ENCODE measurements around the gene C1QTNF8.

The C1QTNF8 gene

GRCh38 chr16:1077877-1078578, 18.0 kb downstream of the C1QTNF8 start:
- no peak for DNase-seq (ENCODE audit: low read depth, low spot score)

DNA sequence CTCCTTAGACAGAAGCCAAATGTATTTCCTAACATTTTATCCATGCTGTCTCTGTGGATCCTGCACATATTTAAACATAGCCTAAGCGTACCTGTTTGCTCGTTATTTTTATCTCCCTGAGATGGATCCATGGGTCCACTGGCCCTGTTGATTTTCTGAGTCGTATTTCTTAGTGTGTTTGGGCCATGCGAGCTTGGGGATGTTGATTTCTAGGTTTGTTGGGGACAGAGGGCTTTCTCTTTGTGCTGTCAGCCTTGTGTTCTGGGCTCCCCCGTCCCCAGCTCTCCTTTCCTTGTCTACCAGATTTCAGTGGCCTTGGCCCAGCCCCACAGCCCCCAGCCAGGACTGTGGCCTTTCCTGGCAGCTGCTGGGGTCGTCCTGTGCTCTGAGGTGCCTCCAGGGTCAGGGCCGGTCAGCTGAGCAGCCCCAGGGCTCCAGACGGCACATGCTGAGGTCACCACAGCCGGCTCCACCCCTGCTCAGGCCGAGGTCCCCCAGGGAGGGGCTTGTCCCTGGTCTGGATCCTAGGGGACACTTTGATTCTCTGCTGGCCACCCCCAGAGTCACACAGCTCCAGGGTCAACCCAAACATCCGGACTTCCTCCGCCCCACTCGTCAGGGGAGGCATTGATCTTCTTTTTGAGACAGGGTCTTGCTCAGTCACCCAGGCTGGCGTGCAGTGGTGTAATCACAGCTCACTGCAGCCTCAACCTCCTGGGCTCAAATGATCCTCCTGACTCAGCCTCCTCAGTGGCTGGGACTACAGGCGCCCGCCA, 19.1 kb downstream of the C1QTNF8 start:
- no peak for DNase-seq (ENCODE audit: low read depth, low spot score)

- DNase-seq (ENCODE audit: low read depth, low spot score) = no peak
Observed at GRCh38 chr16:1075546-1075945, 20.5 kb downstream of the C1QTNF8 start.

DNA sequence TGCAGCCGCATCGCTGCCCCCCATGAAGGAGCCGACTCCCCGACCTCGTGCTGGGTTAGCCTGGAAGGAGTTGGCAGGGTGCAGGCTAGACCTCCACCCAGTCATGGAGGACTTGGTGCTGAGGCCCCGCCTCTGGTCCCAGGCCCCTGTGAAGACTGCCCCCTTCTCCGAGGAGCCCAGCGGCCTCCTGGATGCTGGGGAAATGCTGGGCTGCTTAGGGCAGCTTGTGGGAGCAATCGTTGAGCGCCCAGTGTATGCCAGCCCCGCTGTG, 21.7 kb downstream of the C1QTNF8 start:
- DNase-seq (ENCODE audit: low read depth, low spot score) = no peak

DNA sequence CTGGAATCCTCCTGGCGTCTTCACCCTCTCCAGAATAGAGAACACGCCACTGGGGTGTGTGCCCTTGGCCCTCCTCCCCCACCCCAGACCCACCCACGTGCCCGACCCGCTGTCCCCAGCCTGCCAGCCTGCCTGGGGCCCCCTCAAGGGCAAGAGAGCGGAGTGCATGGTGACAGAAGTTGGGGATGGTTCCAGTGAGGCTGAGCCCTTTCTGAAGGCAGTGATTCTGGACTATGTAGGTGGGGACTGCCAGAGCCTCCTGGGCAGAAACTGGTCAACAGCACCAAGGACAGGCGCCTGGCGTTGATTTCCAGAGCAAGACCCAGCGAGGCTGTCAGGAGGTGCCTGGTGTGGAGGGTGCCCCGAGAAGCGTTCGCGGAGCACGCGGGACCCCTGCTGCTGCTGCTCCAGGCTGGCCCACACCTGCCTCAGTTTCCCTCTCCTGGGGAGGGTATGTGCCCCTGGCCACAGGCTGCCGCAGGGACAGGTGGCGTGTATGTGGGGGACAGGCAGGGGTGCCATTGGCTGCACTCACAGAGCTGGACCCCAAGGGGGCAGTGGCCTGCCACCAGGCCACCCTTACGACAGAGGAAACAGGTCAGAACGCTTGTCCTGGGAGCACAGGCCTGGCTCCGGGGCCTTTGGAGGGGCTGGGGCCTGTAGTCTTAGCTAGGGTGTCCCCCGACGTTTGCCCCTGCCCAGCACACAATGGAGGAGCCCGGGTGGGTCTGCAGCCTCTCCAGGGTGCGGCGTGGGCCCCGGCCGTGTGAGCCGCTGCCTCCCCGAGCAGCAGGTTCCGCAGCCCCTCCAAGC, 22.3 kb downstream of the C1QTNF8 start:
- no peak for DNase-seq (ENCODE audit: low read depth, low spot score)

- no peak for DNase-seq (ENCODE audit: low read depth, low spot score)
Observed at GRCh38 chr16:1073262-1073558, 22.8 kb downstream of the C1QTNF8 start.

- no peak for DNase-seq (ENCODE audit: low read depth, low spot score)
Observed at GRCh38 chr16:1072526-1073261, 23.4 kb downstream of the C1QTNF8 start, which contains the start of gene SSTR5. SSTR5 (plus strand) TSS chr16:1072747; CDS start chr16:1078869, 6,122 bp downstream.

DNA sequence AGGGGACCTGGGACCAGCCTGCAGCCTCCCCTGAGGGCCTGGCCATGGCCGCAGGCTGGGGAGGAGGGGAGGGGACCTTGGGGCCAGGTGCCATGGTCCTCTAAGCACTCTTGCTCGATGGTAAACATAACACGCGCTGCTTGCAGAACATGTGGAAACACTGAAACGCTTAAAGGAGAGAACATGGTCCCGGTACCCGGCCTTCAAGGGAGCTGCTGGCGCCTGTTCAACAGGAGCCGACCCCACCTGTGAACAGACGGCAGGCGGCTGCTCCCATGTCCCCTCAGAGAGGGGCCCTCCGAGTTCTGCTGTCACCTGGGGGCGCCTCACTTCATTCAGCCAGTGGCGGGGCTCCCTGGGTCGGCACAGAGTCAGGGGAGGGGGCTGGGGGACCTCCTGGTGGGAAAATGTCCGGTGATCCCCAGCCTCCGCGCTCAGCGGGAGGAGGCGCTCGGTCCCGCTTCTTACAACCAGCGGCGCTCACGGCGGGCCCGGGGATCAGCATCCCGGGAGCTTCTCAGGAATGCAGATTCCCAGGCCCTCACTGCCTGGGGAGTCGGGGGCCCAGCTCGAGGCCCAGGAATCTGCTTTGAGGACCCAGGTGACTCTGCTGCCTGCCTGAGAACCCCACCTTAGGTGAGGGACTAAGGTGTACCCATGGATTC, 24.4 kb downstream of the C1QTNF8 start:
- DNase-seq (ENCODE audit: low read depth, low spot score) = no peak

GRCh38 chr16:1070864-1071408, 25.1 kb downstream of the C1QTNF8 start:
- no peak for DNase-seq (ENCODE audit: low read depth, low spot score)

- DNase-seq (ENCODE audit: low read depth, low spot score) = no peak
Observed at GRCh38 chr16:1070084-1070863, 25.8 kb downstream of the C1QTNF8 start.

- DNase-seq (ENCODE audit: low read depth, low spot score) = no peak
Observed at GRCh38 chr16:1069154-1069553, 26.9 kb downstream of the C1QTNF8 start.

DNA sequence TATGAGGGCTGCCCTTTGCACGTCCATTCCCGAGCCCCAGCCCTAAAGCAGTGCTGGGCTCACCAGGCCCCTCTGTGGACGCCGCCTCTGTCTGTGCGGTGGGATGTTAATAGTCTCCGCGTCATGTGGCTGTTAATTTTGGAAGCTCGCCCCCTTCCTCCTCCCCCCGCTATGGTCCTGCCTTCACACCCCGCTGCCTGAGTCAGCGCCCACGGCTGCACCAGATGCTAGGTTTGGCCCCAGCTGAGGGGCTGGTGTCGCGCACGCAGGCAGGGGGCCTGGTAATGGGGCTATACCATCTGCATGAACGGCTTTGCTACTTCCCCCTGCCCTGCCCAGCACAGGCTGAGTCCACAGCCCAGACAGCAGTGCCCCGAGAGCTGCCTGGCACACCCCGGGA, 27.6 kb downstream of the C1QTNF8 start:
- no peak for DNase-seq (ENCODE audit: low read depth, low spot score)

- no peak for DNase-seq (ENCODE audit: low read depth, low spot score)
Observed at GRCh38 chr16:1067629-1068028, 28.4 kb downstream of the C1QTNF8 start.

- no peak for DNase-seq (ENCODE audit: low read depth, low spot score)
Observed at GRCh38 chr16:1066584-1067172, 29.4 kb downstream of the C1QTNF8 start.

GRCh38 chr16:1065469-1066128, 30.4 kb downstream of the C1QTNF8 start:
- no peak for DNase-seq (ENCODE audit: low read depth, low spot score)

DNA sequence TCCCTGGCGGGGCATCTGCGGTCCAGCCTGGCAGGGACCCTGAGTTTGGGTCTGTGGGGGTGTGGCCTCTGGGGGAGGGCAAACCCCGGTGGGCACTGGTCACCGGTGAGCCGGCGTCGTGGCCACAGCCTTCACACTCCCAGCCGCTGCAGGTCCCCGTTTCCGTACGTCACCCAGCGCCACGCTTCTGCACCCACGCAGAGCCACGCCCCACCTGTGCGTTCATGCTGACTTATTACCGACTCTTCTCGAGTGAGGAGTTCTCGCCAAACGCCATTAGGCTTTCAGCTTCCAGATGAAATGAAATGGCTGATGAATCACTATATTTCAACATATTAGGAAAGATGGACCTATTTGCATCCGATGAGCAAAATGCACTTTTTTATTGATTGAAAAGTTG, 32.3 kb downstream of the C1QTNF8 start:
- DNase-seq (ENCODE audit: low read depth, low spot score) = no peak

GRCh38 chr16:1062895-1063294, 33.1 kb downstream of the C1QTNF8 start:
- no peak for DNase-seq (ENCODE audit: low read depth, low spot score)

DNA sequence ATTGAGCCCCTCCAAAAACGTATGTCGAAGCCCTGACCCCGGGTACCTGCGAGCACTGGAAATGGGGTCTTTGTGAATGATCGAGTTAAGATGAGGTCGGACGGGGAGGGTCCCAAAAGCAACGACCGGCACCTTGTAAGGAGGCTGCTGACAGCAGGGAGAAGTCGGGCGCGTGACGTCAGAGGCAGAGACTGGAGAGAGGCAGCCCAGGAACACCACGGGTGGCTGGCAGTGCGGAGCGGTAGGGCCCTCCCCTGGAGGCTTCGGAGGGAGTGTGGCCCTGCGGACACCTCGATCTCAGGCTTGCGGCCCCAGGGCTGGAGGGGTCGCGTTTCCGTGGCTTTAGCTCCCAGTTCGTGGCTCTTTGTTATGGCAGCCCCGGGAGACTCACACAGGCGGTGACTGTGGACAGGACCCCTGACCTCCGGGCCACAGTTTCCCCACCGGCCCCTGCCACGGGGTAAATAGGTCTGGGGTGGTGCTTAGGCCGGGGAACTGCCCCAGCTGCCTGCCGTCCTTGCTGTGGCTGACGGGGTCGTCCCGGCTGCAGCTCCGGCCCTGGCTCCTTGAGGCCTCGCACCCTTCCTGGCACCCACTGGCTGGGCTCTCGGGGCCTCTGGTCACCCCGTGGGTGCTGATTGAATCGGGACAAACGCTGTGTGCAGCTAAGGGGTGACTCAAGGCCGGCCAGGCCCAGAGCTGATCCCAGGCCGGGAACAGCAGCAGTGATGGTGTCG, 34.1 kb downstream of the C1QTNF8 start:
- DNase-seq (ENCODE audit: low read depth, low spot score) = no peak
